Astrocyte (in vitro differentiated cells and primary cell): ENCODE results near the gene CEP68.

ENCODE experiments used
- CTCF ChIP-seq: IDR thresholded peaks from 2 replicates; pipeline ENCODE4 v1.5.1; 2011; ENCODE audit warnings: low read depth, mild to moderate bottlenecking, inconsistent platforms, low read length, moderate library complexity; ENCODE audit not compliant: insufficient read depth
- EZH2 ChIP-seq: IDR thresholded peaks from 2 replicates; pipeline ENCODE4 v1.6.1; 2012; ENCODE audit warnings: mild to moderate bottlenecking, low read length, inconsistent platforms; ENCODE audit not compliant: insufficient read depth

DNA sequence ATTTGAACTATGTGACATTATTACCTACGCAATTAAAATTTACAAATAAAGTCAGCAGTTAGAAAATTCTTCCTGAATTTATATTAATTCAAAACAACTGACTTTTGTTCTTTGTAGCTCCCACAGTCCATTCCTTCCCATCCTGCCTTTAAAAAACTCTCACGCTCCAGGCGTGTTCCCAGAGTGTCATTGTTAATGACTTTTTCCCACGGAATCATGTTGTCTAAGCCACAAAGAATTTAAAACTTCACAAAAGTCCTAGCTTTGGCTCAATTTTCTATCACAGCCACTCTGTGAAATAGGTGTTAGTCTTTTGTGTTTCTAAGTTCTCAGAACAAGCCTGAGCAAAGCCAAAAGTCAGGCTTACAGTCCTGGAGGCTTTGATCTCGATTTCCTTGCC, 40.5 kb upstream of the CEP68 start:
- TF ChIP-seq CTCF: no peak
- TF ChIP-seq EZH2: no peak
